H1 (cell line): ENCODE data around the gene DUSP2.

Experiments
- ATF2 ChIP-seq: IDR thresholded peaks from 2 replicates; pipeline ENCODE4 v1.6.1; 2012; ENCODE audit warnings: low read length, inconsistent platforms
- BRCA1 ChIP-seq: IDR thresholded peaks from 2 replicates; pipeline ENCODE4 v1.6.1; 2012; ENCODE audit warnings: low read depth, low read length, improper control_type of control experiment
- CTBP2 ChIP-seq: IDR thresholded peaks from 2 replicates; pipeline ENCODE4 v1.7.0; 2011; ENCODE audit warnings: borderline replicate concordance, mild to moderate bottlenecking, moderate library complexity, mixed read lengths, low read length; ENCODE audit not compliant: insufficient read depth, insufficient read length
- CTCF ChIP-seq, 3 experiments: IDR thresholded peaks; 1 replicate in 2 of 3; 2 replicates in 1 of 3; pipeline versions ENCODE4 v1.5.1 to v1.6.1; 2011; ENCODE audit warnings: low read length in 3 of 3, mild to moderate bottlenecking in 3 of 3, inconsistent platforms in 2 of 3, low read depth in 1 of 3, moderate library complexity in 1 of 3; ENCODE audit not compliant: insufficient read depth in 1 of 3; ENCODE audit errors: control extremely low read depth in 1 of 3
- EP300 ChIP-seq, 2 experiments: IDR thresholded peaks; 1 replicate in 1 of 2; 2 replicates in 1 of 2; pipeline ENCODE4 v1.6.1; 2011 to 2012; ENCODE audit warnings: low read depth in 2 of 2, low read length in 2 of 2, mild to moderate bottlenecking in 2 of 2, borderline replicate concordance in 1 of 2, inconsistent platforms in 1 of 2, moderate library complexity in 1 of 2
- EZH2 ChIP-seq: fragments of 200-600 bp; sonication (generic); IDR thresholded peaks from 2 replicates; pipeline ENCODE4 v1.7.1; 2012; ENCODE audit warnings: low read depth, mild to moderate bottlenecking, moderate library complexity, low read length, inconsistent platforms; ENCODE audit not compliant: severe bottlenecking
- HDAC2 ChIP-seq, 2 experiments: fragments of 300-600 bp in 1 of 2; sonication (generic) in 1 of 2; IDR thresholded peaks; 2 replicates each; pipeline ENCODE4 v1.6.1; 2011 to 2012; ENCODE audit warnings: low read depth in 2 of 2, low read length in 2 of 2, mild to moderate bottlenecking in 2 of 2, moderate library complexity in 2 of 2, borderline replicate concordance in 1 of 2, inconsistent platforms in 1 of 2
- MAX ChIP-seq: IDR thresholded peaks from 2 replicates; pipeline ENCODE4 v1.6.1; 2012; ENCODE audit warnings: inconsistent platforms
- PHF8 ChIP-seq: fragments of 200-600 bp; sonication (generic); conservative IDR thresholded peaks from 2 replicates; pipeline ENCODE4 v1.7.1; 2012; ENCODE audit warnings: low read depth, mild to moderate bottlenecking, inconsistent platforms, low read length, moderate library complexity
- POLR2A ChIP-seq, 2 experiments: IDR thresholded peaks; 1 replicate in 1 of 2; 2 replicates in 1 of 2; pipeline ENCODE4 v1.6.1; 2011; ENCODE audit warnings: low read depth in 2 of 2, low read length in 2 of 2, mild to moderate bottlenecking in 2 of 2; ENCODE audit errors: control extremely low read depth in 1 of 2
- POLR2AphosphoS5 ChIP-seq: IDR thresholded peaks from 2 replicates; pipeline ENCODE4 v1.6.1; 2011; ENCODE audit warnings: low read depth, low read length
- SP1 ChIP-seq: IDR thresholded peaks from 2 replicates; pipeline ENCODE4 v1.6.1; 2011; ENCODE audit warnings: low read depth, low read length
- TEAD4 ChIP-seq: IDR thresholded peaks from 2 replicates; pipeline ENCODE4 v1.6.1; 2012; ENCODE audit warnings: low read depth, low read length, inconsistent platforms, mixed read lengths

- no peak for TF ChIP-seq CTCF (IDR thresholded peaks at IDR 0.05; ENCODE audit: control extremely low read depth in 1 of 3, insufficient read depth in 1 of 3, low read depth in 1 of 3, low read length in 3 of 3)
- no peak for TF ChIP-seq PHF8
- no peak for TF ChIP-seq POLR2A (IDR thresholded peaks at IDR 0.05; ENCODE audit: control extremely low read depth in 1 of 2, low read depth in 2 of 2, low read length in 2 of 2)
- no peak for TF ChIP-seq TEAD4
- TF ChIP-seq MAX, result no peak
- no peak for TF ChIP-seq BRCA1
- no peak for TF ChIP-seq EZH2
- TF ChIP-seq HDAC2 (IDR thresholded peaks at IDR 0.05; ENCODE audit: borderline replicate concordance in 1 of 2, low read depth in 2 of 2, low read length in 2 of 2), result no peak
- no peak for TF ChIP-seq POLR2AphosphoS5
- TF ChIP-seq EP300 (IDR thresholded peaks at IDR 0.05; ENCODE audit: borderline replicate concordance in 1 of 2, low read depth in 2 of 2, low read length in 2 of 2), result no peak
- TF ChIP-seq CTBP2, result no peak
- TF ChIP-seq SP1, result no peak
- no peak for TF ChIP-seq ATF2
Measured at GRCh38 chr2:96167407-96168013, 22.3 kb upstream of the DUSP2 start.
